HG02623 (cell line): ENCODE measurements around the gene EDAR.

Experiments used
- ATAC-seq: cut with Tn5 transposase; IDR thresholded peaks from one replicate; pipeline ENCODE4 v1.9.1; 2021; ENCODE audit warnings: moderate library complexity; ENCODE audit not compliant: unreplicated experiment

EDAR gene

DNA sequence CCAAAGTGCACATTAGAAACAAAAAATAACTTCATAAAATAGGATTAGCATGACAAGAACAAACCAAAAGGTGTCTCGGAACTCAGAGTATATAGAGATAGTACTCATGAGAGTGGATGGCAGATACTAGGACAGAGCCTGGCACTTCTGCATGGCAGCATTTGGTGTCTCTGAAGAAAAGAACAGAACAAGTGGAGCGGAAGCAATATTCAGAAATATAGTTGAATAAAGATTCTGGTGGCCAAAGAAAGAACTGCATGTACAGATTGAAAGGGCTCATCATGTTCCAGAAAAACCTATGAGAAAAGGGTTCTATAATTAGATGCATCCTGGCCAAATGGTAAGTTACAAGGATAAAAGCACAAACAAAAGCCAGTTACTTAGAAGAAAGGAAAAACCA, 111.5 kb downstream of the EDAR start:
- no peak for ATAC-seq

DNA sequence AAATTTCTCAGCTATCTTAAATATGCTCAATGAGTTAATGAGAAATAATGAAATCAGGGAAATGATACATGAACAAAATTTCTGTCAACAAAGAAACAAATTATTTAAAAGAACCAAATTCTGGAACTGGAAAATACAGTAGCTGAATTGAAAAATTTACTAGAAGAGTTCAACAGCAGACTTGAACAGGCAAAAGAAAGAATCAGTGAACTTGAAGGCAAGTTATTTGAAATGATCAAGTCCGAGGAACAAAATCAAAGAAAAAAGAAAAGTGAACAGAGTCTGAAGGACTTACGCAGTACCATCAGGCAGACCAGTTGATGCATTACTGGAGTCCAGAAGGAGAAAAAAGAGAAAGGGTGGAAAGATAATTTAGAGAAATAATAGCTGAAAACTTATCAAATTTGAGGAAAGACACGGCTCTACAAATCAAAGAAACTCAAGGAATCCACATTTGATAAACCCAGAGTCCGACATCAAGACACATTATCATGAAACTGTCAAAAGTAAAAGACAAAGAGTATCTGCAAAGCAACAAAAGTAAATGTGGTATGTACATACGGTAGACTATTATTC, 118.9 kb downstream of the EDAR start:
- no peak for ATAC-seq

DNA sequence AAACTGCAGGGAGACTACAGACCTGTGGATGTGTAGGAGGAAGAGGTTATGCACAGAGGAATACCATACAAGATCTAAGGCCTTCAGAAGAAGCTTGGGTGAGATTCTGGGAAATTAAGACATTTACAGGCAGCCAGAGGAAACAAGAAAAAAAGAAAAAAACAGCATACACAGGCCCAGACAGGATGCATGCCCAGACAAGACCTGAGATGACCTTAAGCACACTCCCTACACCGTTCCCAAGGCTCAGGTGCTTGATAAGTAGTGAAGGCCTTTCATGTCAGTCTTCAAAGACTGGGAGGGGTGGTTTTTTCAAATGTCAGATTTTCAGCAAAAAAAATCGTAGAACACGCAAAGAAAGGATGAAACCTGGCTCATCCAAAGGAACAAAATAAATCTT, 119.5 kb downstream of the EDAR start:
- no peak for ATAC-seq

GRCh38 chr2:108868911-108869310, 120.1 kb downstream of the EDAR start:
- ATAC-seq = no peak

DNA sequence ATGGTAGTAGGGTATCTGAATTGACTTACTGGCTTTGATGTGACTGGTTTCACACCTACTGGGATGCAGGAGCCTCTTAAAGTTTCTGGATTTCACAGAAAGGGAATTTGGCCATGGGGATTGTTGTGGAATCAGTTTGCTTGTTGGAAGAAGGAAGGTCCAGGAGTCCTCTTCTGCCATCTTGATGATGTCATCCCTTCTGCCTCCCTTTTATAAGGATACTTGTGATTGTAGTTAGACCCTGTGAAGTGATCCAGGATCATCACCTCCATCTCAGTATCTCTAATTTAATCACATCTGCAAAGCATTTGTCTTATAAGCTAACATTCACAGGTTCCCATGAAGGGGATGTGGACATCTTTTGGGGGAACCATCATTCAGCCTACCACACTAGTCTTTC, 123.0 kb downstream of the EDAR start:
- ATAC-seq = no peak

DNA sequence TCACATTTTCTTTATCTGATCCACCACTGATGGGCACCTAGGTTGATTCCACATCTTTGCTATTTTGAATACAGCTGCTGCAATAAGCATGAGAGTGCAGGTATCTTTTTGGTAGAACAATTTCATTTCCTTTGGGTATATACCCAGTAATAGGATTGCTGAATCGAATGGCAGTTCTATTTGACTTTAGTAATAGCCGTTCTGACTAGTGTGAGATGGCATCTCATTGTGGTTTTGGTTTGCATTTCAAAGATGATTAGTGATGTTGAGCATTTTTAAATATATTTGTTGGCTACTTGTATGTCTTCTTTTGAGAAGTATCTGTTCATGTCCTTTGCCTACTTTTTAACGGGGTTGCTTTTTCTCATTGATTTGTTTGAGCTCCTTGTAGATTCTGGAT, 130.1 kb downstream of the EDAR start:
- ATAC-seq = no peak

- no peak for ATAC-seq
Measured at GRCh38 chr2:108855194-108855593, 133.8 kb downstream of the EDAR start.

DNA sequence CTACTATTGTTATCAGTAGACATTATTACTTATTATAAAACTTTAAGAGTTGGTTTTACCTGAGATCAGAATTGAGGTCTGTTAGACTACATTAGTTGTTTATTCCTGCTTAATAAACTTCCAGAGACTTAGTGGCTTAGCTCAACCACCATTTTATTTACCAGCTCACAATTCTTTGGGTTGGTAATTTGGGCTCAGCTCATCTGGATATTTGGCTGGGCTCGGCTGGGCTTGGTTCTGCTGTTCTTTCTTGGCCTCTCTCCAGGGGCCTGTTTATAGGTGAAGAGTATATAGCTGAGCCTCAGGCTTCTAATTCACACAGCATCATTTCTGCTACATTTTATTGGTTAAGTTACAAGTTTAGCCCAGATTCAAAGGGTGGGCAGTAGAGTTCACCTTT, 134.5 kb downstream of the EDAR start:
- no peak for ATAC-seq

- no peak for ATAC-seq
Measured at GRCh38 chr2:108853421-108853820, 135.6 kb downstream of the EDAR start.

DNA sequence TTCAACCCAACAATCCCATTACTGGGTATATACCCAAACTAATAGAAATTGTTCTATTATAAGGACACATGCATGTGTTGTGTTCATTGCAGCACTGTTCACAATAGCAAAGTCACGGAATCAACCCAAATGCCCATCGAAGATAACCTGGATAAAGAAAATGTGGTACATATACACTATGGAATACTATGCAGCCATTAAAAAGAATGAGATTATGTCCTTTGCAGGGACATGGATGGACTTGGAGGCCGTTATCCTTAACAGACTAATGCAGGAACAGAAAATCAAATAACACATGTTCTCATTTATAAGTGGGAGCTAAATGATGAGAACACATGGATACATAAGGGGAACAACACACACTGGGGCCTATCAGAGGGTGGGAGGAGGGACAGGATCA, 136.6 kb downstream of the EDAR start:
- no peak for ATAC-seq

GRCh38 chr2:108847000-108847399, 142.0 kb downstream of the EDAR start:
- ATAC-seq = no peak

- ATAC-seq = no peak
Measured at GRCh38 chr2:108845923-108846322, 143.1 kb downstream of the EDAR start.
